NK-92 treated with Interleukin-12 subunit alpha and Interleukin-12 subunit beta, amount 100 ng/mL, for 24 hours (cell line): ENCODE measurements around the gene CDK14.

Source experiments
- DNase-seq: peaks from one replicate; lab custom pipeline; 2025; lab: John Stamatoyannopoulos, UW

The CDK14 gene

DNA sequence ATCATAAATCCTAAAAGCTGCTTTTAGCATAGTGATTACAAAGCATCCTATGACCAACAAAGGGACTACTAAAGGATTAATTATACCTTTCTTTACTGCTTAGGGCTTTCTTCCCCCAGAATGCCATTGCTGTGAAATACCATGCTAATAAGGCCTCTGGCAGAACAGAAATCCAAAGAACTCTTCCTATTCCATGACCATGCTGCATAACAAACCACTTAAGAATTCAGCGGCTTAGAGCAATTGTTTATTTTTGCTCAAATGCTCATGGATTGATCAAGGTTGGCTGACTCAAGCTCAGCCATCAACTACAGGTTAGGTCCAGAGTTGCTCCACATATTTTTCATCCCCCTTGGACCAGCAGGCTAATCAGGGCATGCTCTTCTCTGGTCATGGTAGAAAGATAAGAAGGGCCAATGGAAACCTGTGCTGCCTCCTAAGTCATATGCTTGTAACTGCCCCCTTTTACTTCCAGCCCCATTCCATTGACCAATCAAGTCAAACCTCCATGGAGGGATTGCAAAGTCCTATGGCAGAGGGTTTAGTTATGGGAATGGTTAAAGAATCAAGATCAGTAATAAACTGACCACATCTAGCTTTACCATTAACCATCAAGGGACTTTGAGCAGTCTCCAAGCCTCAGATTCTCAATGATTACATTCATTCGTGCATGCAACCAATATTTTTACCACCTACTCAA, 423.7 kb downstream of the CDK14 start:
- no peak for DNase-seq

DNA sequence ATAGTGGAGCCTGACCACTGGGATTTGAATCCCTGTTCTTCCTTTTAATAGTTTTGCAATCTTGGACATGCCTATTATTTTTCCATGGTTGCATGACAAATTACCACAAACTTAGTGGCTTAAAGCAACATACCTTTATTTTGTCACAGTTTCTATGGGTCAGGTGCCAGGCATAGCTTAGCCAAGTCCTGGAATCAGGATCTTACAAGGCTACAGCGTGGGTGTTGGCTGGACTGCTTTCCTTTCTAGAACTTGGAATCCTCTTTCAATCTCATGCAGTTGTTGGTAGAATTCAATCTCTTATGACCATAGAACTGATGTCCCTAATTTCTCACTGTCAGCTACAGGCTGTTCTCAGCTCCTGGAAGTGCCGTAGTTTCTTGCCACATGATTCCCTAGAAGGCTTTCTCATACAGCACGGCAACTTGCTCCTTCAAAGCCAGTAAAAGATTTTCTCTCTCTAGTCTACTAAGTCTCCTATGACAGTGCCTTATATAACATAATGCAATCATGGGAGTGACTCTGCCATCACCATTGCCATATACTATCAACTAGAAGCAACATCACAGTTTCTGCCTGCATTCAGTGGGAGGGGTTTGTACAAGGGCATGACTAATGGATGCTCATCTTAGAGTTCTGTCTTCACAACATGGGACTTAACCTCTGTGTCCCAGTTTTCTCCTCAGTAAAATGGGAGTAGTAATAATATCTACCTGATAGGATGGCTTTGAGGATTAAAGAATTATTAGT, 424.7 kb downstream of the CDK14 start:
- no peak for DNase-seq

DNA sequence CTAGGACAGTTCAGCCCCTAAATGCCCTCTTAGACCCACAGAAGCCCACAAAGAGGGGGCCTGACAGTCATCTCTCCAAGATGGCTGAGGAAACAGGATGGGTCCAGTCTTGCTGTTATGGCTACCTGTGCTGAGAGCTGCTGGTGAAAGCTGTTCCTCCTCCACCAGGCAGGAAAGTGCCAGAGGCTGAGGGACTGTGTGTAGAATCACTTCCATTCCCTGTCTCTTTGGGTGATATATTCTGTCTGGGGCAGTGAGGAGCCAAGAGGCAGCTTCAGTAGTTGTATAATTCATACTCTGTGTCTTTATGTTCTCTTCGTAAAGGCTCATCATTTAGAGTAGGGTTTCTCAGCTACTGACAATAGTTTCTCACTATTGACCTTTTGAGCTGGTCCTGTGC, 425.8 kb downstream of the CDK14 start:
- no peak for DNase-seq

DNA sequence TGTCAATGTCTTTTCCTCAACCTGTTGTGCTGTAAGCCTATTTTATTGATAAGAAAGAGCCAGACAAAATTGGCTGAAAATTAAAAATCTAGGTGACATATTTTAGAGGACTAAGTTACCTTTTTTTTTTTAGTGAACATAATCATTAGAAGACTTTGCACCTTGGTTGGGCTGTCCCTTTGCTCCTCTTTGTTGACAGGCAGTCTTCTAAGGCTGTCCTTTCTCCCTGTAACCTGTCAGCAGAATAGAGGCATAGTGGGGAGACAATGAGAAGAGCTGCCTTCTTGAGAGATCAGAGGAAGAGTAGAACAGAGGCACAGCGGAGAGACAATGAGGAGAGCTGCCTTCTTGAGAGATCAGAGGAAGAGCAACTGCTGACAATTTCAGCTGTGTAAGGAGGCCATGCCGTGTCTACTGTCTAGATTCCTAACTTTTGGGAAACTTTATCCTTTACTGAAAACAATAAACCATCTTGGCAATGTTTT, 429.8 kb downstream of the CDK14 start:
- DNase-seq: no peak

DNA sequence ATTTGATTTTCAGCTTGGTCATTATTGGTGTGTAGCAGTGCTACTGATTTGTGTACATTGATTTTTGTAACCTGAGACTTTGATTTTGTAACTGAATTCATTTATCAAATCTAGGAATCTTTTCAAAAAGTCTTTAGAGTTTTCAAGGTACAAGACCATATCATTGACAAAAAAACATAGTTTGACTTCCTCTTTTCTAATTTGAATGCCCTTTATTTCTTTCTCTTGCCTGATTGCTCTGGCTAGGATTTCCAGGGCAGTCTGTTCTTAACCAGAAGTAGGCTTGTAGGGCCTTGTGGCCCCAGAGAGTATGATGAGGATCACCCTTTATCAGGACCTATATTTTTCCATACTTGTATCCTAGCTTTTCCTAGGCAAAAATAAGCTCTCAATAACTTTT, 433.6 kb downstream of the CDK14 start:
- no peak for DNase-seq

DNA sequence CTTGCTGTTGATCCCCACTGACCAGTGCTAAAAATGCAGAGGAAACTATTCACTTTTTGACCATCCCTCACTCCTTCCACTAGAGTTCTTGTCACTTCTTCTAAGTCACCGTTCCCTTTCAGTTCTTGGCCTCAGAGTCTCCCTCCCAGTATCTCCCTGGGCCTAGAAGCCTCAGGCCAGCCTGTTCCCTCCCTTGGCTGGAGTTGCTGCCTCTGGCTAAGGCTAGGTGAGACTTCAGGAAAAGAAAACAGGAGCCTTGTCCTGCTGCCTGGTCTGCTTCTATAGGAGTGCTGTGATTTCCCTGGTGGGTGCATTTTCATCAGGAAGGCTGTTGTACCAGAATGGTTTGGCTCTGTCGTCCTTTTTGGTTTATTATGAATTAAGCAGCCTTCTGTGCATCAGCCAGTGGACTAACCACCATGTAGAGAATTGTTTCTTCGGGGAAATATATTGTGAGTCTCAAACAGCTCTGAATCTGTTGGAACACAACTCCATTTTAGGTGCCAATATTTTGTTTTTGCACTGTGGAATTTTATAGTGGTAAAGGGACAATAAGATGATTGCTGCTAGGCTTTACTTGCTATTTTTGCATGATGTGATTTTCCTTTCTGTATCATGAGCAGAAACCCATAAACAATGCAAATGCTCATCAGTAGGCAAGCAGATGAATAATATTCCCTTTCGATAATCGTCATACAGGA, 434.7 kb downstream of the CDK14 start:
- no peak for DNase-seq

DNA sequence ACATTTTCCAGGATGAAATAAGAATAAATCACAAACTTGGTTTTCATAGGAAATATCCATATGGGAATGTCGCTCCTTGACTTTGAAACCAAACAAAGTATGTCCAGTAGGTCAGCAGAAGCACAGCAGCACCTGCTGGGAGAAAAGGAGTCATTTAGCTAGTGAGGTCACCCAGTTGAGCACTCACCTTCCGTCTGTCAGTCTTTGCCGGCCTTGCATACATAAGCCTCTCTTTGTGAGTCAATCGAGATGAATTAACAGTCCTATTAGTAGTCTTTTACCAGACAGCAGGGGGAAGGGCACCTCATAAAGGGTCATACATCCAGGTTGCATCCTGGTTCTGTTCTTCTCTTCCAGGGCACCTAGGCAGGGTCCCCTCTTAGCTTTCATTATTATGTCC, 435.6 kb downstream of the CDK14 start:
- DNase-seq: no peak

DNA sequence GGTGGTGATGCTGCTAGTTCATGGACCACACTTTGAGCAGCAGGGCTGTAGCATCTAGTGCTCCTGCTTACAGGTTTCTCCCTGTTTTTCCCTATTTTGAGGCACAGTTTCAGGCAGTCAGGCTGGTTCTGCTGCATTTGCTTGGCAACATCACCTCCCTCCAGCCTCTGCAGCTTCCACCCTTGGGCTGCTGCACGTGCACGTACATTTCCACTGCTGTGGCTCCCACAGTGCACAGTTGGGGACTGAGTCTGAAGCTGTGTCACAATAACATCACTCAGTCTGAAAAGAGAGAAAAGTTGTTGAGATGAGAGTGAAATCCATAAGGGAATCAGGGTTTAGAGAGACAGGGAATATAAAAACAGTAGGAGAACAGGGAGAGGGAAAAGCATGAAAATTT, 437.5 kb downstream of the CDK14 start:
- DNase-seq: no peak

DNA sequence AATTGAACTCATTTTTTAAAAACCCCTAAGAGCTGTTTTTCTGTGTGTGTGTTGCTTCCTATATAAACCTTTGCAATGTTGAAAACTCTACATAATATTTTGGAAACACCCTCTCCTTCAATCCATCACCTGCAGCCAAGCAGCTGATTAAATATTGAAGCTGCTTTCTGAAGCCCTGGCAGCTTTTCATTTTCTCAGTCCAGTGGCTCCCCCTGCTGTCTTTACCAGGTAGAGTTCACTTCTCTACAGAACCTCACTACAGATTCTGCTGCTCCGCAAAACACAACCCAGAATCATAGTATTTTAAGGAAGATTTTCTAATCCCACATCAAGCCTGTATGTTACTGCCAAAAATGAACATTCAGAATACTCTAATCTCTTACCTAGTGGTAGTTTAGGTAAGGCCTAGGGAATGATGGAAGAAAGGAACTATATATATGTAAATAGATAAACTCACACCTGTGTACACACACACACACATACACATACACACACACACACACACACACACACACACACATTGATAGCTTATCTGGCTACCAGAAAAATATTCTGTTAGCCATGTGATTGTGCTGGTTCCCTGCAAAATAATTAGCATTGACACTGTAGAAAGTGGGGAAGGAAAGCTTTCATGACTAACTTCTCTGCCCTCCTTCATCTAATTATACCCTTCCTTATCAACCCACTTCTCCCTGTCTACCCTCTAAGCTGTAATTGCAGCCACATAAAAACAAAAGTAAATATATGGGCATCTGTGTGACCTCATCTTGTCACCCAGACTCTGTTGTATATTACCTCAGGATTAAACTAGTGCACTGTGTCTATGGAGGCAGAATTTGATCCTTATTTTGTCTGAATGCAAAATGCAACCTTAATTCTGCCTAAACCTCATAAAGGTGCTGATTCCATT, 438.6 kb downstream of the CDK14 start:
- peak; percentile 9 for DNase-seq

DNA sequence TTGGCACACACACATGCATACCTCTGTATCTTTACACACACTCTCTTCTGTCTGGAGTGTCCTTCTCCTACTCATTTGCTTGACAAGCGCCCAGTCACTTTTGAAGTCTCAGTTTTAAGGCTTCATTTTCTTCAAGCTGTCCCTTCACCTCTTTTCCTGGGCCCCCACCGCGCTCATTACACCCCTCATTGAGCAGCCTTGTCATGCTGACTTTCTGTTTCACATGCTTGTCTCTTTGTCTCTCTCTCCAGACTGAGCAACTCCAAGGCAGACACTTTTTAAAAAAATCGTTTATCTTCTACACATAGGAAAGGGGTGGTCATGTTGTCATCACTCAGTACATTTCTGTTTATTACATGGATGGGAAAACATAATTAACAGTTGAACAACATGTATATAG, 442.9 kb downstream of the CDK14 start:
- DNase-seq: no peak

DNA sequence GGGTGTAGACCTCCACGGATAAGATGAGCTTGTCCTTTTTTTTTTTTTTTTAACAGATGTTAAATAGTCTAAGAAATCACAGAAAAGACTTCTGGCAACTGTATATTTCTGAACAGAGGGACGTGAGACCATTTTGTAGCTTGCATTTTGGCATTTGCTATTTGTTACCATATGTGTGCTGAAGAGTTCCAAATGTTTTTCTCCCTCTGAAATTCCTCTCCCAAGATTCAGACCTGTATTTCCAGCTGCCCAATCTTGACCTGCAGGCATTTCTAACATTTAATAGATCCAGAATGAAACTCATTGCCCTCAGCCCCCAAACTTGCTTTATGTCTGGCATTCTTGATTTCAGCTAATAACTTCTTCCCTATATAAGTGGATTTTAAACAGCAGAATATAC, 445.0 kb downstream of the CDK14 start:
- no peak for DNase-seq

DNA sequence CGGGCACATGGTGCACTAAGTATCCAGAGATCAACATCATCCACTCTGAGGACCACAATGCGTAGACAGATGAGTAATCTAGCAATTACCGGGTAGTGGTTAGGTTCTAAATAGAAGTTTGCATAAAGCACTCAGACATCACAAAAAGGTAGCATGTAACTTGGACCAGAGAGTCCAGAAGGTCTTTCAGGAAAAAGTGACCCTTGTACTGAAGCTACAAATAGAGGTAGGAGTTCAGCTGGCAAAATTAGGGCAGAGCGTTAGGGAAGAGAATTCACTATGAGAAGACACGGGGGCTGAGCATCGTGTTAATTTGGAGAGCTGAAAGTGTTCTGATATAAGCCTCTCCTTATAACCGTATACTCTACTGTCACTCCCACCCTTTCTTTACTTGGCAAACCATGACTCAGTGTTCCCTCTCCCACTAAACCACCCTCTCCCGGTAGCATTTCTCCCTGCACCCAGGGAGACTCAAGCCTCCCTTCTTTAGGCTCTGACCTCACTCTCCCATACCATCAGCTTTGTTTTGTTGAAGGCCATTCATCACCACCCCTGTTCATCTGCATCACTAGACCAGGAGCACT, 445.9 kb downstream of the CDK14 start:
- no peak for DNase-seq

DNA sequence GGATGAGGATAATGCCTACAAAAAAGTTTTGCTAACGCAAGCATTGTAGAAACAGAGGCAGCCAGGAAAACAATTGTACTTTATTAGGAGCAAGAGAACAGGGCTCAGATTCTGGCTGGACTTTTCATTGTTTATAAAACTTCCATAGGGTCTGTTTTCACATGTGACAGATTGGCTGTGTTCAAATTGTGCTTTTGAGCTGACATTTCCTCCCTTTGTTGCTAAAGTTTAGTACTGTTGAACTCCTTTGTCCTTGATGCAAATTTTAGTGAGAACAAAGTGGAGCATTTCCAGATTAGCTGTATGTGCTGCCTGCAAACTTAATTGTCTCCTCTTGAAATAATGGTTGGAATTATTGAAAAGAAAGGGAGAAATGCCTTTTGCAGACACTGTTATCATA, 447.1 kb downstream of the CDK14 start:
- DNase-seq: no peak

DNA sequence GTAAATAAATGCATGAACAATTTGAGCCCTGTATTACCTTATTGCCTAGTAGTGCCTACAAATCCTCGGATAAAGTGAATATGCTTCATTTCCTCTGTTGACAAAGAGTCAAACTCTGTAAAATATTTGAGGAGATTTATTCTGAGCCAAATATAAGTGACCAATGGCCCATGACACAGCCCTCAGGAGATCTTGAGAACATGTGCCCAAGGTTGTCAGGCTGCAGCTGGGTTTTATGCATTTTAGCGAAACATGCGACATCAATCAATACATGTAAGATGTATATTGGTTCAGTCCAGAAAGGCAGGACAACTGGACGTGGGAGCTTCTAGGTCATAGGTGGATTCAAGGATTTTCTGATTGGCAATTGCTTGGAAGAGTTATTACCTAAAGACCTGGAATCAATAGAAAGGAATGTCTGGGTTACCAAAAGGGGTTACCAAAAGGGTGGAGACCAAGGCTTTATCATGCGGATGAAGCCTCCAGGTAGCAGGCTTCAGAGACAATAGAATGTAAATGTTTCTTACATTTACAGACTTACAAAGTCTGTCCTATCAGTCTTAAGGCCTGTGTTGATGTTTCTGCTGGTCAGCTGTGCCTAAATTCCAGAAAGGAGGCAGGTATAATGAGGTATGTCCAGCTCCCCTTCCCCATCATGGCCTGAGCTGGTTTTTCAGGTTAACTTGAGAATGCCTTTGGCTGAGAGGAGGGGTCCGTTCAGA, 448.0 kb downstream of the CDK14 start:
- DNase-seq: no peak

DNA sequence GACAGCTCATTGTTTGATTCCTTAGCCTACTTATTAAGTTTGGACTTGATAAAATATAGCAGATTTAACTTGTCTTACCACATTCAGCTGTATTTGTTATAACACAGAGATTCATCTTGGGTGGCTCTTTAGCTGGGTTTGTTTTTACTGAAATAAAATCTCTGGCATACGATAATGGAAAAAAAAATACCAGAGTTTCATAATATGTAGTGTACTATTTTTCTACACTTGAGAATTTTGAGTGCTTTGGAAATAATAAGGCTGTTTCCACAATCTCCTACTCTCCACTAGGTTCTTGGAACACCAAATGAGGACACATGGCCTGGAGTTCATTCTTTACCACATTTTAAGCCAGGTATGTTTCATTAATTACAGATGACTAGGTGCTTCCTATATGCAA, 449.5 kb downstream of the CDK14 start:
- no peak for DNase-seq

DNA sequence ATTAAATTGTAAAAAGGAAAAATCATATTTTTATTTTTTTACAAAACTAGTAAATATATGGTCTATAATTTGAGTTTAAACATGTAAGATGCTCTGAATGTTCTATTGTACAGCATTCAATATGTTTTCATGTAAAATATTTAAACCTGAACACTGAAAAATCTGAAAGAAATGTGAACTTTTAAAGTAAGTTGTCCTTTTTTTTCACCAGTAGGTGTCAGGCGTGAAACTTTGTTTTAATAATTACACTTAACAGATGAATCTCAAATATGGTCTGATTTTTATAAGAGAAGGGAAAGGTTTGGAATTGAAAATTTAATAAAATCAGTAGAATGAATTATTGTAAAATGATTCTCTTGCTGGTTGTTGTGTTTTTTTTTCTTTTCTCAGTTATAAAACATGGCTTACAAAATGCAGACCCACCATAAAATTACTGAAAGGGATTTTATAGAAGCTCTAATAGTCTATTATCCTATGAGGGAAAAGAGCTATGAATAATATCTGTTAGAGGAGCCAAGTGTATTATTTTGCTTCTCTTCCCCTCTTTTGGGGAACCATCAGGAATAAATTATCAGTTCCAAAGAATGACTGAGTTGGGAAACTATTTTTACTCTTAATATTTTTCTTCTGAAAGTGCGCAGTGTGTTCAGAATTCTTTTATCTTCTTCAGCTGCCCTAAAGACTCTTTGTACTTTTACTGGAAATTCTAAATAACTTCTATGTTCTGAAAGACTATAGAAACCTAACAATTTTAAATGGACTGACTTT, 450.4 kb downstream of the CDK14 start:
- no peak for DNase-seq

DNA sequence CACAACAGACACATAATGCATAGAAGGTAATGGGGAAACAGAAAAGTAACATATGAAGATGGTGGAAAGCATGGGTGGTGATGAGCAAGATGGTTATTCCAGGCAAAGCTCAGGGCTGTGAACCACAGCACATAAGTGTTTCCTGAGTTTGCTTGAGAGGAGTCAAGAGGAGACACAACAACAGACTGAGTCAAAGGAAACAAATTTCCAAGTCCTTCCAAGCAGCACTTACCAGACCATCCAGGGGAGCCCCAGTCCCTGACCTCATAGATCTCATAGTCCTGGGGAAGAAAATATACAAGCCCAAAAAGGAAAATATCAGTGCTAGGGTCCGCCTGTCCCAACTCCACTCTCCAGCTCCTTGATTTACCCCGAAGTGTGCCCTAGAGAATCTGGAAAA, 451.5 kb downstream of the CDK14 start:
- DNase-seq: no peak

DNA sequence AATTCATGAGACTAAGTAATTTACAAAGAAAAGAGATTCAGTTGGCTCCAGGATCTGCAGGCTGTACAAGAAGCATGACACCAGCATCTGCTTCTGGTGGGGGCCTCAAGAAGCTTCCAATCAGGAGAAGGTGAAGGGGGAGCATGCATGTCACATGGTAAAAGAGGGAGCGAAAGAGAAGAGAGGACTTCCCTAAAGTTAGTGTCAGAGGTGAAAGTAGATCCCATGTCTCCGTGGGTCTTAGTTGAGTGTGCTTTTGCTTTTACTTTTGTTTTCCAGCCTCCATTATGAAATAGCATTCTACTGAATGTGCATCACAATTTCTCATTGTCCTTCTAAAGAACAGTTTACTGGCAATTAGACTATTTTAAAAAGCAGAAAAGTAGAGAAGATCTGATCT, 454.6 kb downstream of the CDK14 start:
- no peak for DNase-seq

DNA sequence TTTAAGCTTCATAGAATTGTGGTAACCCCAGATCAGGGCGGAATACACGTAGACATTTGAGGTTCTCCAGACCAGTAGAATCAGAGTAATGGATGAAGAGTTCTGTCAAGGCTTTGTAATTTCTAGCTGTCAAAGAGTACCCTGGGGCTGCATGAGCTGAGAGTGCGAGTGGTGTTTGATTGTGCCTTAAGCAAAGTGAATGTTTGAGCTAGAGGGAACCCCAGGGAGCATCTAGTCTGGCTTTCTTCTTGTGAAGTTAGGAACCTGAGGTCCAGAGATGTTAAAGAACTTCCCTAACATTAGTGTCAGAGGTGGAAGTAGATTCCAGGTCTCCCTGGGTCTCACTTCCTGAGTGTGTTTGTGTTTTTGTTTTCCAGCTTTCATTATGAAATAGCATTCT, 455.8 kb downstream of the CDK14 start:
- DNase-seq: no peak

DNA sequence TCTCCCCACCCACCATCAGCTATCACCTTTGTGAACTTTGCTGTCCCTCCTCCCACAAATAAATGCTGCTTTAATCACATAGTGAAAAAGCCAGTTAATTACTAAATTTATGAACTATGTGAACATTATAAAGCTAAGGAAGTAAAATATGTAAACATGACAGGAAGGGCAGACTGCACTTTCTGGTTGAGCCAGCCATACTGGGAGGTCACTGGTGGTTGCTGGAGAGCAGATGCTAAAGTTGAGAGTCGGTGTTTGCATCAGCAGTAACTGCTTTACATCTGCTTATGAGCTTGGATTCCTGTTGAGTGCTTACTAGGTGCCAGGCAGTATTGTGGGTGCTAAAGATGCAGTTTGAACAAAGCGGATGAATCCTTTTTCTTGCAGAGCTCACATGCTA, 458.3 kb downstream of the CDK14 start:
- no peak for DNase-seq
